ENCODE data around the gene KBTBD2.

- TF ChIP-seq REST (IDR thresholded peaks at IDR 0.05) (no peak), CTCF (IDR thresholded peaks at IDR 0.05) (no peak)
Measured at GRCh38 chr7:32890010-32890792, 1.4 kb downstream of the KBTBD2 start.
